SIG-M5 (cell line): ENCODE results near the gene BARX2.

Experiments used
- DNase-seq: peaks from one replicate; lab custom pipeline; 2025; lab: John Stamatoyannopoulos, UW

The BARX2 gene

GRCh38 chr11:129402206-129403171, 26.8 kb downstream of the BARX2 start:
- DNase-seq: no peak

- DNase-seq: no peak
These were observed 29.1 kb downstream of the BARX2 start for GRCh38 chr11:129404731-129405130.

GRCh38 chr11:129408865-129409444, 33.3 kb downstream of the BARX2 start:
- DNase-seq: no peak

- no peak for DNase-seq
These were observed 34.8 kb downstream of the BARX2 start for GRCh38 chr11:129410395-129410960.

DNA sequence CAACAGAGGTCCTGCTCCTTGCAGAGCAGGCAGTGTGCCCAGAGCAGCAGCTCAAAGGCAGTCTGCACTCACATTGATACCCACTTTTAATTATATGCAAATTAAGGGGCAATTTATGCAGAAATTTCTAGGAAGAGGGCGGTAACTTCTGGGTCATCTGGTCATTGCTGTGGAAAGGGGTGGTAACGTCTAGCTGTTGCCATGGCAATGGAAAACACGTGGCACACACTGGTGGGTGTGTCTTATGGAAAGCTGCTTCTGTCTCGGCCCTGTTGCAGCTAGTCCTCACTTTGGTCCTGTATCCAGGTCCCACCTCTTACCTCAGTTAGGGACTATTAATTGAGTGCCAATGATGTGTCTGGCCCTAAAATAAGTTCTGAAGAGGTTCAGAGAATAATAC, 36.8 kb downstream of the BARX2 start:
- DNase-seq: no peak

DNA sequence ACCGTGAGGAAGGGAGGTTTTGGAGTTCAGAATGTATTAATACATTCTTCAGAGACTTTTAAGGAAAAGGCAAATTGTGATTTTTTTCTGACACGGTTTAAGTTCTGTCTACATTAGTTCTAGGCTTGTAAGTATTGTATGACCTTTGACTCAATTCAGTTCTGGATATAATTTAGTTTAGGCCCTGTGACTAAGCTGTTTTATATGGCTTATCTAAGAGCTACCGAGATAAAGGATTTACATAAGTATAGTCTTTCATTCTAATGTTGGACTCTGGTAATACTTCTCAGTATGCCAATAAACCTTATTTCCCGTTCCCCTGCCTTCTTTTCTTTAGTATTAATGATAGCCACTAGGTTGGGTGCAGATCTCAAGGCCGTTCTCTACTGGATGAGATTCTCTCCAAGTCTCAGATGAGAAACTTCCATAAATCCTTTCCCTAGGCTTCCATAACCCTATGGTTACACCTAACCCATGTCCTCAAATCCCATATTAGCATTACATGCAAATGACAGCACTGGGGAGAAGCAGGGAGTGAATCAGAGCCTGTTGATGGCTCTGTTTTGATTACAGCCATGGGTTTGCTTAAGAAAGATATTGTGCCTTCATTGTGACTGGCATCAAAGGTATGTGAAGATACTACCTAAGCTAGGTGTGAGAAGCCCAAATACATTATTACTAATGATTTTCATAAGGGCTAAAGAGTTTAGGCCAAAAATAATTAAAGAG, 38.7 kb downstream of the BARX2 start:
- no peak for DNase-seq

- DNase-seq: no peak
These were observed 40.6 kb downstream of the BARX2 start for GRCh38 chr11:129416080-129416820.

- DNase-seq: no peak
These were observed 41.8 kb downstream of the BARX2 start for GRCh38 chr11:129417458-129417857.

DNA sequence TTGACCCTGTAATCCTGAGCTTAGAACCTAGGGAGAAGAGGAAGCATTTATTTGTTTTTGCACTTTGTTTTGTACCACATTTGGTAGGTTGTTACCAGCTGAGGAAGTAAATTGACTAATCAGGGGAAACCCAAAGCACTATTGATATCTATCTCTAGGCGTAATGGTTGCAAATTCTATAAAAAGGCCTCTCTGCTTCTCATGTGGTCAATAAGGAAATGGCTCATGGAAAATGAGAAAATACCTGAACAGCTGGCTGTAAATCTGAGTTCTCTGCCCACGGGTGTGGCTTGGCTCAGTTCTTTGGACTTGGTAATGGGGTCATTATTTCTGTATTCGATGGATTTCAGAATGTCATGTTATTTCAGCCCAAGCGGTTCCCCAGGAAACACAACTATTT, 42.4 kb downstream of the BARX2 start:
- no peak for DNase-seq

- DNase-seq: no peak
These were observed 43.7 kb downstream of the BARX2 start for GRCh38 chr11:129419386-129419785.

DNA sequence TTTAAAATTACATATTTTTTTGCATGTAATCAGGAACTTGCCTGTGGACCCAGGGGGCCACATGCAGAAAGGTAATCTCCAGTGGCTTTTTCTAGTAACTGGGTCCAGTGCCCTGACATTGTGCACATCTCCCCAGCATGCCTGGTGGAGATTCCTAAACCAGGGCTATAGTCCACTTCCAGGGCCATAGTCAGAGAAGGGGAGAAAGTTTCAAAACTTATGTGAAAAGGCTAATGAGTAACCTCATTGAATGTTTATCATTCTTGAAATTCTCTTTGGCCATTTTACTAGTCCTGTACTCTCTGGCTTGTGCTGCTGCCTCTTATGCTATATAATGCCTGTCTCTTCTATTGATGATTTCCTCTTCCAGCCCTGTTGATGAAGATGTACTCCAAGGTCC, 47.8 kb downstream of the BARX2 start:
- no peak for DNase-seq

GRCh38 chr11:129425214-129425613, 49.6 kb downstream of the BARX2 start:
- no peak for DNase-seq

- no peak for DNase-seq
These were observed 50.4 kb downstream of the BARX2 start for GRCh38 chr11:129426038-129426437.

DNA sequence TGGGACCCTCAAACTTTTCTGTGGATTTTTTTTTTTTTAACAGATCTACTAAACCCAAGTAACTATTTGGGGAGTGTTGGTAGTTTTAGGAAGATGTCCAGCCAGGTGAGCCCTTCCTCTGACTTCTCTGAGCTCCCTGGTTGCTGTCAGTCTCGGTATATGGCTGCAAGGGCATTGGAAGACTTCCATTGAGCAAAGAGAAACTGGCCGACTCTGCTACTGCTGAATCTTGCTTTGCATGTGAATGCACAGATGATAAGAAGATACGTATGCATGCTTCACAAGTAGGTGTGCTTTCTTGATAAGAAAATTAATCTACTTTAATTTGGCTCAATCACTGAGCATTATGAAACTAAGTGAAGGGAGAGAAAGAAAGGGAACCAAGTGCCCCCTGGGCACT, 51.1 kb downstream of the BARX2 start:
- no peak for DNase-seq

- DNase-seq: no peak
These were observed 51.7 kb downstream of the BARX2 start for GRCh38 chr11:129427376-129427775.

DNA sequence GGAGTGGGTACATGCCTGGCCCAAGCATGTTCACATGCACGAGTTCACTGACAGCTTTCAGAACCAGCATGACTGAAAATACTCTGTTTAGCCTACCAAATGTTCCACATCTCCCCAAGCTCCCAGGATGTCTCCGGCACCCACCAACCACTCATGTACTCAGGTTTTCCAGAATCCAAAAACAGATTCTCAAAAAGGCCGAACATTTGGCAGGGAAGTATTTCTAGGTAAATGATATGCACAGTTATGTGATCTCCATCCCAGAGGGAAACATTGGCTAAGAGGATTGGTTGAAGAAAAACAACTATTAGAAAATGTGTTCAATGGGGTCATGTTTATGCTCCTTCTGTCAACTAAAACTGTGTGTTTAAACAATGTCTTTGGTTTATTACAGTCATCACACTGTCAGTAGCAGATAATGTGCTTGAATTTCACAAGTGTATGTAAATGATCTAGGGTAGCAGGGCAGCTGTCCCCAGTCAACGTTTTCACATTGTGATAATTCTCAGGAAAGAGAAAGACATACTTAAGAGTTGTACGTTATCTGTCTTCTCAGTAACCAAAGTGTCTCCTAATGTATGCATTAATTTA, 52.3 kb downstream of the BARX2 start:
- no peak for DNase-seq

- no peak for DNase-seq
These were observed 52.9 kb downstream of the BARX2 start for GRCh38 chr11:129428557-129428956.

DNA sequence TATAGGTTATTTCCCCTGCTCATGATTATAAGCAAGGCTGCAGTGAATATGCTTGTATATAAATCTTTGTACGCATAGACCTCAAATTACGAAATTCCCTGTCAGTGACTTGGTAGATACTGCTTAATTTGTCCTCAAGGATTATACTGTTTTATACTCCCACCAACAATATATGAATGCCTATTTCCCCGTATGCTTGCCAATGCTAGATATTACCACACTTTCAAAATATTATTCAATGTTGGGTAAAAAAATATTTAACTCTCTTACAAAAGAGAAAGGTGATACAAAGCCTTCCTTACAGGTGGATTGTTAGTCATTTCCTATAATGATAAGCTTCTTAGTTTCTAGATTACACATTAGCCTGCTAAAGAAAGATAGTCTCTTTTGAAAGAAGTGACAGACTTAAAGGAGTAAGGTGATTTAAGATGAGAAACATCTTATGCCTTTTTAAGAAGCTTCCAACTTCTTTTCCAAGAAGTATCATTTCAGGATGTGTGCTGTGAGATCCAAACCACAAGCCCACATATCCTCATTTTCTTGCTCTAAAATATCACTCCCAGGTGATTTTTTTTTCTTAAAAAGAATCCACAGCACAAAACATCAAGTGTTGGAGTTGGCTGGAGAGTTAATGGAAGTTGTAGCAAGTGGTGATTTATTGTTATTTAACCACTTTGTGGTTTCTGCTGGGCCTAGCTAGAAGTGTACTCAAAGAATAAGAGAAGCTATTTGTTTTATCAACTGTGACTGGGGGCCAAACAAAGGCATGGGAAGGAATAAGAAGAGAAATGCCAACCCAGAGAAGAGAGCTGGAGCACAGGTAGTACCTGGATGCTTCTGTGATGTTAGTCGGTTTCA, 59.2 kb downstream of the BARX2 start:
- DNase-seq: no peak

DNA sequence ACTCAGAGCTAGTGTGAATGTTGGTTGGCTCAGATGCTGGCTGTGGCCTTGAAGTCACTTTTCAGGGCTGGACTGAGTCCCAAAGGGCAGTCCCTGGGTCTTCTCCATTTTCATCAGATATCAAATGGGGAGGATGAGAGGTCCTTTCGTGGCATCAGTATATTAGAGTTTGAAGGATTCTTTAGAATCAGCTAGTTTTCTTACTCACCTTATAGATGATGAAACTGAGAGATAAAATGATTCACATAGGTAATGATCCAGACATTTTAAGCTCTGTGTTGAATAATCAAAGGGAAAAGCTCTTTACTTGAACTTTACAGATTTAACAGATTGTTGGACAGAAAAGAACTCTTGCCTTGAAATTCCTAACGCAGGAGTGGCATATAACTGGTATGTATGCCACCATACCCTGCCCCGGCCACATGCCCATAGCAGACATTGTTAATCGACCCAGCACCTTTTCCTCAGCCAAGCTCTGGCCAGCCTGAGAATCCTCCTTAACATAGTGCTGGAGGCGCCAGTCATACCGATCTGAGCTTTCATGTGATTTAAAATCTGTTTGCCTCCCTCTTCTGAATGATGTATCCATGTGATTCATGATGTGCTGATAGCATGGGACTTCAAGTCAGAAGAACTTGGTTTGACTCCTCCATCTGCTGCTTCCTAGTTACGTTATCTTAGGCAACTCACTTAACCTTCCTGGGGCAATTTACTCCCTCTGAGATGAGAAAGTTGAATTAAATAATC, 60.0 kb downstream of the BARX2 start:
- no peak for DNase-seq

DNA sequence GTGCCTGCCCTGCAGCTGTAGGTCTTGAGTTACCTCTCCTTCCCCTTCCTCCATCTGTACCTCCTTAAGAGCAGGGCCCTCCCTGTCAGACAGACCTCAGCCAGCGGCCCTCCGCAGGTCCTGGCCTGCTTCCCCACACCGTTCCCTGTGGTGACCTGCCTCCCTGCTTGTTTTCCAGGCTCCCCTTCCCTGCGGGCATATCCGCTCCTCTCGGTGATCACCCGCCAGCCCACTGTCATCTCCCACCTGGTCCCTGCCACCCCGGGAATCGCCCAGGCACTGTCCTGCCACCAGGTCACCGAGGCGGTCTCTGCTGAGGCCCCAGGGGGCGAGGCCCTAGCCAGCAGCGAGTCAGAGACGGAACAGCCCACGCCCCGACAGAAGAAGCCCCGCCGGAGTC, 60.9 kb downstream of the BARX2 start:
- no peak for DNase-seq
